Measurements from ENCODE around the gene MFGE8. TPM values are rescaled to one million over a fixed set of nuclear protein-coding genes. Genes with fewer than 3 reads are reported as not detected.

The MFGE8 gene
- total and polyA plus RNA-seq, 9 of the 15 experiments (the other 6 are each of a cell fraction or from before 2014, with no cell fraction given), result 2.3 to 142 (median 62.3) TPM

GRCh38 chr15:88908697-88909621 lies 4.2 kb downstream of the MFGE8 start (continued):
- TF ChIP-seq CHD1 (IDR thresholded peaks at IDR 0.05; ENCODE audit: low read length), result no peak
- TF ChIP-seq, protein P1, sequence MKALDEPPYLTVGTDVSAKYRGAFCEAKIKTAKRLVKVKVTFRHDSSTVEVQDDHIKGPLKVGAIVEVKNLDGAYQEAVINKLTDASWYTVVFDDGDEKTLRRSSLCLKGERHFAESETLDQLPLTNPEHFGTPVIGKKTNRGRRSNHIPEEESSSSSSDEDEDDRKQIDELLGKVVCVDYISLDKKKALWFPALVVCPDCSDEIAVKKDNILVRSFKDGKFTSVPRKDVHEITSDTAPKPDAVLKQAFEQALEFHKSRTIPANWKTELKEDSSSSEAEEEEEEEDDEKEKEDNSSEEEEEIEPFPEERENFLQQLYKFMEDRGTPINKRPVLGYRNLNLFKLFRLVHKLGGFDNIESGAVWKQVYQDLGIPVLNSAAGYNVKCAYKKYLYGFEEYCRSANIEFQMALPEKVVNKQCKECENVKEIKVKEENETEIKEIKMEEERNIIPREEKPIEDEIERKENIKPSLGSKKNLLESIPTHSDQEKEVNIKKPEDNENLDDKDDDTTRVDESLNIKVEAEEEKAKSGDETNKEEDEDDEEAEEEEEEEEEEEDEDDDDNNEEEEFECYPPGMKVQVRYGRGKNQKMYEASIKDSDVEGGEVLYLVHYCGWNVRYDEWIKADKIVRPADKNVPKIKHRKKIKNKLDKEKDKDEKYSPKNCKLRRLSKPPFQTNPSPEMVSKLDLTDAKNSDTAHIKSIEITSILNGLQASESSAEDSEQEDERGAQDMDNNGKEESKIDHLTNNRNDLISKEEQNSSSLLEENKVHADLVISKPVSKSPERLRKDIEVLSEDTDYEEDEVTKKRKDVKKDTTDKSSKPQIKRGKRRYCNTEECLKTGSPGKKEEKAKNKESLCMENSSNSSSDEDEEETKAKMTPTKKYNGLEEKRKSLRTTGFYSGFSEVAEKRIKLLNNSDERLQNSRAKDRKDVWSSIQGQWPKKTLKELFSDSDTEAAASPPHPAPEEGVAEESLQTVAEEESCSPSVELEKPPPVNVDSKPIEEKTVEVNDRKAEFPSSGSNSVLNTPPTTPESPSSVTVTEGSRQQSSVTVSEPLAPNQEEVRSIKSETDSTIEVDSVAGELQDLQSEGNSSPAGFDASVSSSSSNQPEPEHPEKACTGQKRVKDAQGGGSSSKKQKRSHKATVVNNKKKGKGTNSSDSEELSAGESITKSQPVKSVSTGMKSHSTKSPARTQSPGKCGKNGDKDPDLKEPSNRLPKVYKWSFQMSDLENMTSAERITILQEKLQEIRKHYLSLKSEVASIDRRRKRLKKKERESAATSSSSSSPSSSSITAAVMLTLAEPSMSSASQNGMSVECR (CRISPR knock-in tag; IDR thresholded peaks at IDR 0.05), result no peak

- ChIA-PET POLR2A (interaction anchor here (0.6 to 1.4 kb wide), 5 partner anchors 93 to 124 kb away, joined by 3 to 5 read pairs (median 3); no protein-coding TSS in a partner anchor), CTCF (ENCODE audit: low intra/inter-chr PET ratio) (no interaction called here)
- peaks cover 3% of the 10 kb centered on the region for H3K9me1 ChIP-seq (ENCODE audit: control insufficient read depth, insufficient read depth, low read length)
- H3K9me3 ChIP-seq (replicated peaks; ENCODE audit: control insufficient read depth, insufficient read depth, low read depth, low read length), result no peaks in the 10 kb centered on the region
- WGBS (ENCODE audit: insufficient coverage, low coverage, missing lambda C conversion rate), result 84% methylated on average over 12 of the region's 12 CpGs
- H3K27ac ChIP-seq (ENCODE audit: extremely low read depth, low read depth, low read length), result no peak overlapping the region
- H3K36me3 ChIP-seq (ENCODE audit: control insufficient read depth, insufficient read depth, low read length), result peaks cover 78% of the 10 kb centered on the region
- peaks cover 36% of the 10 kb centered on the region for H3K79me2 ChIP-seq (ENCODE audit: control insufficient read depth, insufficient read depth, low read length)
- no peak overlapping the region for H3K9ac ChIP-seq (ENCODE audit: insufficient read depth in 1 of 2, low read depth in 2 of 2, low read length in 2 of 2)
- peaks cover 36 to 48% of the 10 kb centered on the region in 2 experiments; a peak in 4 of 5 replicates for H3K4me1 ChIP-seq (replicated peaks in 1 of 2; ENCODE audit: control insufficient read depth in 2 of 2, insufficient read depth in 2 of 2, low read length in 2 of 2)
- H2AFZ ChIP-seq (ENCODE audit: low read depth, low read length), result no peak overlapping the region
- TF ChIP-seq RBFOX2 (IDR thresholded peaks at IDR 0.05; ENCODE audit: low read depth, low read length) (peak; percentile 56), ZBTB33 (CRISPR knock-in tag; IDR thresholded peaks at IDR 0.05) (peak; percentile 85), SIRT6 (IDR thresholded peaks at IDR 0.05; ENCODE audit: low read depth, low read length) (no peak), POLR2G (IDR thresholded peaks at IDR 0.05; ENCODE audit: low read depth, low read length) (peak; percentile 43)
- TF ChIP-seq, protein P2, sequence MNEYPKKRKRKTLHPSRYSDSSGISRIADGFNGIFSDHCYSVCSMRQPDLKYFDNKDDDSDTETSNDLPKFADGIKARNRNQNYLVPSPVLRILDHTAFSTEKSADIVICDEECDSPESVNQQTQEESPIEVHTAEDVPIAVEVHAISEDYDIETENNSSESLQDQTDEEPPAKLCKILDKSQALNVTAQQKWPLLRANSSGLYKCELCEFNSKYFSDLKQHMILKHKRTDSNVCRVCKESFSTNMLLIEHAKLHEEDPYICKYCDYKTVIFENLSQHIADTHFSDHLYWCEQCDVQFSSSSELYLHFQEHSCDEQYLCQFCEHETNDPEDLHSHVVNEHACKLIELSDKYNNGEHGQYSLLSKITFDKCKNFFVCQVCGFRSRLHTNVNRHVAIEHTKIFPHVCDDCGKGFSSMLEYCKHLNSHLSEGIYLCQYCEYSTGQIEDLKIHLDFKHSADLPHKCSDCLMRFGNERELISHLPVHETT (CRISPR knock-in tag; conservative IDR thresholded peaks at IDR 0.05 in 1 of 2, IDR thresholded peaks at IDR 0.05 in 1 of 2), result no peak
- no peak for ATAC-seq
- no peak for FAIRE-seq
- DNase-seq (ENCODE audit: extremely low read depth in 1 of 4, low spot score in 3 of 4), result no peak
- H3K27me3 ChIP-seq (ENCODE audit: control insufficient read depth in 2 of 2, insufficient read depth in 2 of 2, low read length in 2 of 2), result no peaks in the 10 kb centered on the region
- no peak overlapping the region for H3K4me2 ChIP-seq (ENCODE audit: insufficient read depth, low read length)
- BruUV-seq (replicated peaks), result no TSS peak
- 0 out of 2 replicates have a peak, but pooled peaks cover 9% of the 10 kb centered on the region for H4K20me1 ChIP-seq (replicated peaks; ENCODE audit: control insufficient read depth, insufficient read depth, low read length)
- no peak overlapping the region for H3K4me3 ChIP-seq
- in situ Hi-C loops (cut with MboI), result no loop called here
- intact Hi-C loops (cut with micrococcal nuclease), result no loop called here
Observed at GRCh38 chr15:88908123-88908522, 5.1 kb downstream of the MFGE8 start.

All from K562 (cell line).